ENCODE measurements around the gene GNG3.

GRCh38 chr11:62719302-62719978 is 12.0 kb downstream of the GNG3 start:
- TF ChIP-seq CTCF (IDR thresholded peaks at IDR 0.05) (no peak), POLR2A (IDR thresholded peaks at IDR 0.05) (no peak)
